ENCODE results near the gene BRD7.

Gene BRD7

DNA sequence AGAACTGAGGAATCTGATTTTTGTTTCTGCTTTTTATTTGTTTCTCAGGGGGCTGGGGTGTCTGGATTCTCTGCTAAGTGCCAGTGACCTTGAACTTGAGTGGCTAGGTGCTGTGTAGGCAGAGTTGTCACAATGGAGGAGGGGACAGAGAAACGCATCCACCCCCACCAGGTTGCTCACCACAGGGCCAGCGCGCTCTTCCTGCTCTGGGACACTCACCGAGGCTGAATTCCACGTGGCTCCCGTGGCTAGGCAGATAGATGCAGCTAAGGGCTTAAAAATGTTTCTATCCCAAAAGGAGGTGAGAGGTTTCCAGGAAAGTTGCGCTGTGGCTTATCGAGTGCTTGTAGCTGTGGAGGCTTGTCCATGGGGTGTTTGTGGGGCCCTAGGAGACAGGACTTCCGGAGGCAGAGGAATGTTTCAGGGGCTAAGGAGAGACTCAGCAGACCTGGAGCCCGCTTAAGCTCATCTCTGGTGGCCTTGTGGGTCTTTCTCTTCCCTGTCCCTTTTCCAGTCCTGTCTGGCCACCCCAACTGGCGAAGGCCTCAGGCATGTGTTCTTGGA lies 65.7 kb downstream of the BRD7 start:
- DNase-seq (ENCODE audit: low read depth): no peak

DNA sequence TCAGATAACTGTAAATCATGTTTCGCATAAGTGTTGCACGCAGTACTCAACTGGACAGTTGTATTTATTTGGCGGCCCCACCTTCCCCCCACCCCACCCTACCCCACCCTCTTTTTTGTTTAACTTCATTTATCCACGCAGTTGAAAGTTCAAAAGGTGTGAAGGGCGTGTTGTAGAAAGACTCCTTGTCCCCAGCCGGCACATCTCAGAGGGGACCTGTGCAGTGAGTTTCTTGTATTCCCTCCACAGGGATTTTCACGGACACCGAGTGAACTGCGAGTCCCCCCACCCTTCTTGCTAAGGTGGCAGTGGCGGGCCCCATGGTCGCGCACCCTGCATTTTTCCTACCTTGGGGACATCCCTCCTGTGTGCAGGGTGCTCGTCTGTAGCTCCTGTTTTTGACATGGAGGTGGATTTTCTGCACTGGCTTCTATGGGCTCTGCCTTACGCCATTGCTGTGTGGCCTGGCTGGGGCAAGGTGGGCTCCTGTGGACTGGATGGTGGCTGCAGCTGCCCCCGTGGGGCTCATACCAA lies 66.2 kb downstream of the BRD7 start:
- DNase-seq (ENCODE audit: low read depth): no peak

DNA sequence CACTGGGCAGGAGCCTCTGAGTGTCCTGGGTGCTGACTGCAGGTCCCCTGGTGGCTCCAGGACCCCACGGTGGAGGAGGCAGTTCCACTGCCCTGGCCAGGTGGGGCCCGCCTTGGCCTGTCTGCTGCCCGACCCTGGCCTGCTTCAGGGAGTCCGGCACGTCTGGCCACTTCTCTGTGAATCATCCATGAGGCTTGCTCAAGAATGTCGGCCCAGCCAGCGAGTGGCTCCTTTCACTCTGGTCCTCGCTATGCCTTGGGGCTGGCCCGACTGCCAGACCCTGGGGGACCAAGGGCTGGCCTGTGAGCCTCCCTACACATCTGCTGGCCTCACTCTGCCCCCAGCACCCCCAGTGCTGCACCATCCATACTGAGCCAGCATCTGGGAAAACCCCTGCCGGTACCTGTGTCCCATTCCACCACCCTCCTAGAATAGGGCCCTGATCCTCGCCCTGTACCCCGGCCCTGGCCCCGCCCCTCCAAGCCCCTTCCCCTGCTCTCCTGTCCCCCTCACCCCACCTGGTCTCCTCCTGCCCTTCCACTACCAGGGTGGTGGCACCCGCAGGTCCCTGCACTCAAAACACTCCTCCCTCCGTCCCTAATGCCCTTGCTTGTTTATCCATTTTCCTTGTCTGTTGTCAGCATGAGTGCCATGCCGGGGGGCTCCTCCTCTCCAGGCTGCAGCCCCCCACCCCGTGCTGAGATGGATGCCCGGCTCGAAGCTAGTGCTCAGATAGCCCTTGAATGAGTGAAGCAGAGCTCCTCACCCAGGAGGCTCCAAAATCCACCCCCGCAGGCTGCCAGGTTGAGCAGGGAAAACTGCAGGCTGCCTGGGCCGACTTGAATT lies 66.9 kb downstream of the BRD7 start:
- no peak for DNase-seq (ENCODE audit: low read depth)

DNA sequence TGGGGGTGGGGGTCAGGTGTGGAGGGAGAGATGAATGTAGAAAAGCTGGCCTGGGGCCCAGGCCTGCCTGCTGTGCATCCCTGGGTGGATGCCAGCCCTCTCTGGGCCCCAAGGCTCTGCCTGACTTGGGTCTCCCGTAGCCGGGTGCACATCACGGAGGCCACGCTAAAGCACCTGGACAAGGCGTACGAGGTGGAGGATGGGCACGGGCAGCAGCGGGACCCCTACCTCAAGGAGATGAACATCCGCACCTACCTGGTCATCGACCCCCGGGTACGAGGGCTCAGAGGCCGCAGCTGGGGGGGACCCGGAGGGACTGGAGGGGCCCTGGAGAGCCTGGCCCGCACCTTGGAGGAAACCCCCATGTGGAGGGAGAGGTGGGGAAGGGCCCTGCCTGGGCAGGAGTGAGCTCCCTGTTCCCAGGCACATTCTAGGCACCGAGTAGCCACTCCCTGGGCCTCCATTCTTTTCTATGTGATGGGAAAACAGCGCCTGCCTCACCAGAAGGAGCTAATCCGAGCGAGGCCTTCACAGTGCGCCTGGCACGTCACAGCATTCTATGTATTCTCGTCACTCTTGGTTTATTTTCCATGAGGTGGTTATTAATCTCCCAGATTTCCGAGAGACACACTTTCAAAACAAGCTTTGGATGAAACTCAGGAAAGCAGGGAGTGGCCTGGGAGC lies 67.7 kb downstream of the BRD7 start:
- no peak for DNase-seq (ENCODE audit: low read depth)

DNA sequence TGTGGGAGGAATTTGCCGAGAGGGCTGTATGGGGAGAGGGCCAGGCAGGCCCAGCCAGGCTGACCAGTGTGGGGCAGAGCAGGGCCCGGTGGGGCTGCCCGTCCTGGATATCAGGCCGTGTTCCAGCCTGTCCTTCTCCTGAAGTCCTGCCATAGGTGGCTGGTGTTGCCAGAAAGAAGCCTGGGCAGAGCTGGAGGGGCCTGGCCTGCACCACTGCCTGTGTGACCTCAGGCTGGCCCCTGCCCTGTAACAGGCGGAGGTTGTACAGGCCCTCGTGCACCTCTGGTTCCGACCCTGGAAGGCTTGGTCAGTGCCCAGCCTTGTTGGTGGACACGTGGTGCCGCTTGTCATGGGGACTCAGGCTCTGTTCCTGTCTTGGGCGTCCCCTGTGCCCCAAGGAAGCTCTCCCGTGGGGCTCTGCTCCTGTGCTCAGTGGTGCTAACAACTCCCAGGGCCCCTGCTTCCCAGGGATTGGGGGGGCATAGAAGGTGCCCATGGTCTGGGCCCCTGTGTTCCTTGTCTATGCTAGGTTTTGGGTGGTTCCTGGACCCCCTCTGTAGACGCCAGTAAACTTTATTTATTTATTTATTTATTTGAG lies 69.2 kb downstream of the BRD7 start:
- DNase-seq (ENCODE audit: low read depth): no peak

DNA sequence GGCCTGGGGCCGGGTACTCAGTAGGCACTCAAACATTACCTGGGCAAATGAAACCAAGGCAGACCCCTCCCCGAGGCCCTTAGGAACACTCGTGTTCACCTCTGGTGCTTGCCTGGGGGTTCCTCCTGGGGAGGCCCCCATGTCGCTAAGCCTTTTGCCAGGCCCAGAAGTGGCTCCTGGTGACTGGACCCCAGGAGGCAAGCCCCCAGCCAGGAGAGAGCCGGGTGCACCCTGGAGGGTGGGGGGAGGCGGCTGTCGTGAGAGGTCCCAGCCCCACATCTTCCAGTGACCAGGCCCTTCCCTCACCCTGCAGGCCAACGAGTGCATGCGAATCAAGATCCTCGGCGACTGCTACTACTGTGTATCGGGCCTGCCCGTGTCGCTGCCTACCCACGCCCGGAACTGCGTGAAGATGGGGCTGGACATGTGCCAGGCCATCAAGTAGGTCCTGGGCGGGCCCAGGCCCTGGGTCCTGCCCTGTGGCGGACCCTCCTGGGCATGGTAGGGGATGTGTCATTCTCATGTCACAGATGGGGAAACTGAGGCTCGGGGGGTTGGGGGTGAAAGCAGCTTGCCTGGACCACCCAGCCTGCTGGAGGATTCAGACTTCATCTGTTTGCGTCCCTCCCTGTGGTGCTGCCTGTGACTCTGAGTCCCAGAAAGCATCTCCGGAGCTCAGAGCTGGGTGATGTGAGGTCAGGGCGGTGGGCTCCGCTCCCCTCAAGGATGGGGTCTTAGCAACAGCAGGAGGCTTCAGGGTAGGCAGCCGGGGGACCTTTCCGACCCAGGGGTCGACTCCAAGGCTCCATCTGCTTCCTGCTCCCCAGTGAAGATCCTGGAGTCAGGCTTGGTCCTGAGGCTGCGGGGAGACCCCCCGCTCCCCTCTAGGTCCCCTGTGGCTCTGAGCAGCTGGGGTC lies 69.9 kb downstream of the BRD7 start:
- DNase-seq (ENCODE audit: low read depth): no peak

DNA sequence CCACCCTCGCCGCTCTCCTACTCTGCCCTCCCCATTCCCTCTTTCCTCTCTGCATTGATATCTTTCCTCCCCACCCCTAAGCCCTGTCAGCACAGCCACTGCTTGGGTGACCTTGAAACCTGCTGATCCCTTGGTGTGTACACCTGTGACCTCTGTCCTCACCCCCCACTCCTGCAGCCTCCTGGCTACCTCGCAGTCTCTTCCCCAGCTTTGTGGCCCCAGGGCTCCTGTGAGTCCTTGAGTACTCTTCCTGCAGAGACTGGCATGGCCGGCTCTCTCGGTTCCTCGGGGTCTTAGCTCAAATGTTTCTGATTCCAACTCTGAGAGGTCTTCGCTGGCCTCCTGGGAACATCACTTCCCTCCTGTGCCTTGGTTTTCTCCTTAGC lies 70.7 kb downstream of the BRD7 start:
- no peak for DNase-seq (ENCODE audit: low read depth)

DNA sequence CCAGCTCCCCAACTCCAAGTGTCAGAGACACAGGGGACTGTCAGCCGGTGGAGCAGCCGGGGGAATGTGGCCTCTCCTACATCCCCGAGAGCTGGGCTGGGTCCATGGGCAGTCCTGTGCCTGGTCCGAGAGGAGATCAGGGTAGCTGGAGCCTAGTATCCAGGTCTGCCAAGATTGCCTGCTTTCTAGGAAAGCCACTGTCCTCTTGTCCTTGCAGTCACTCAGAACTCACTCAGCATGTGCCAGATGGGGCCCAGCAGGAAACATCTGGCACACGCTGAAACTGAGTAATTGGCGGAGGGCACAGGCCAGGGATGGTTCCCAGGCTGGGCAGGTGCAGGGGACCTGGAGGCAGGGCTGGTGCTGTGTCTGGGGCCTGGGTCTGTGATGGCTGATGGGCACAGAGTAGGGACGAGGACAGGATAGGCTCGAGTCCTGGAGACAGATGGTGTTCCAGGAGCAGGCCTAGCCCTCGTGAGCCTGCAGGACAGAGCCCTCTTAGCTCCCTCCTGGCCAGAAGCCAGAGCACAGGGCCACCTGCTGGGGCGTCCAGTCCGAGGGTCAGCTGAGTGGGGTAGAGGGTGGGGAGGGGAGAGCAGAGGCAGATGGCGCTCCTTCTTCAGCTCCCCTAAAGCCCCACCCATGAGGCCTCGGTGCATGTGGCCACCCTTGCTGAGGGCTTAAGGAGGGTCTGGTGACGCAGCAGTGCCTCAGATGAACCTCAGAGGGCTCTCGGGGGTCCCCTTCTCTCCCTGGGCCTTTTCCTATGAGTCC lies 71.3 kb downstream of the BRD7 start:
- DNase-seq (ENCODE audit: low read depth): no peak

DNA sequence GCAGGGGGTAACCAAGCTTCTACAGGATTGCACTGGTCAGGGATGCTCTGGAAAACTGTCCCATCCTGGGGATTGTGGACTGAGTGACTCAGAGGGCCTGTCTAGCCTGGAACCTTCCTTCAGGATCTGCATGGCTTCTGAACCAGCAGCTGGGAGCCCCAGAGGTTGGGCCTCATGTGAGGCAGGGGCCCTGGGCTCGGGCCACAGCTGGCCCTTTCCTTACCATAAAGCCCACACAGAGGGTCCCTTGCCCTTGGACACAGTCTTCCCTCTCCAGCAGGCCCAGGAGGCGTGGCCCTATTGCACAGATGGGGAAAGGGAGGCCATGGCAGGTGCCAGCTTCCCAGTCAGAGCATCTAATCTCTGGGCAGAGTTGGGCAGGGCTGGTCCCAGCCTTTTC lies 72.0 kb downstream of the BRD7 start:
- no peak for DNase-seq (ENCODE audit: low read depth)

DNA sequence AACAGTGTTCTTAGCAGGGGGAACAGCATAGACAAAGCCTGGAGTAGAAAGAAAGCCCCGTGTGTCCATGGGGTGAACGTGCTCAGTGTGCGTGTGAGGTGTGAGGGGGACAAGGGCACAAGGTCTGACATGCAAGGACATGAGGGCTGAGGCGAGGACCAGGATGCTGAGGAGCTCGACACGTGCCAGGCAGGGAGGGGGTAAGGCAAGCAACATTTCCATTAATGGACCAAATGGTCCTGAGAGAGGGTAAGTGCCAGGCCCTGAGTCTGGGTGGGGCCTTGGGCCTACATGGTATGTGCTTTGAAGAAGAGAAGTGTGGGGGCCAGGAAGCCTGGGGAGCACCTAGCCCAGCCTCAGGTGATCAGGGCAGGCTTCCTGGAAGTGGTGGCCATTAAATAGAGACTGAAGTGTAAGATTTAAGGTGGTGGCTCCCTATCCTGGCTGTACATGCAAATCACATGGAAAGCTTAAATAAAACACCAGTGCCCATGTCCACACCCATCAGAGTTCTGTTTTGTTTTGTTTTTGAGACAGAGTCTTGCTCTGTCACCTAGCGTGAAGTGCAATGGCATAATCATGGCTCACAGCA lies 73.2 kb downstream of the BRD7 start:
- DNase-seq (ENCODE audit: low read depth): no peak

DNA sequence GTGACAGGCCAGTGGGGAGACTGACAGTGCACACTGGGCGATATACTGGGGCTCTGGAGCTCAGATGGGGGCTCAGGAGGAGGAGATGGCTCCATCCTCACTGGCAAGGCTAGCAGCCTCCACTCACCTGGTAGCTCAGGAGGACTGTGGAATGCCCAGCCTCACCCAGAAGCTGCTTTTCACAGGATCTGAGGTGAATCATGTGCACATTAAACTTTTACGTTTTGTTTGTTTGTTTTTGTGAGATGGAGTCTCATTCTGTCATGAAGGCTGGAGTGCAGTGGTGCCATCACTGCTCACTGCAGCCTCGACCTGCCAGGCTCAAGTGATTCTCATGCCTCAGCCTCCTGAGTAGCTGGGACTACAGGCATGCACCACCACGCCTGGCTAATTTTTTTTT lies 73.8 kb downstream of the BRD7 start:
- DNase-seq (ENCODE audit: low read depth): no peak

DNA sequence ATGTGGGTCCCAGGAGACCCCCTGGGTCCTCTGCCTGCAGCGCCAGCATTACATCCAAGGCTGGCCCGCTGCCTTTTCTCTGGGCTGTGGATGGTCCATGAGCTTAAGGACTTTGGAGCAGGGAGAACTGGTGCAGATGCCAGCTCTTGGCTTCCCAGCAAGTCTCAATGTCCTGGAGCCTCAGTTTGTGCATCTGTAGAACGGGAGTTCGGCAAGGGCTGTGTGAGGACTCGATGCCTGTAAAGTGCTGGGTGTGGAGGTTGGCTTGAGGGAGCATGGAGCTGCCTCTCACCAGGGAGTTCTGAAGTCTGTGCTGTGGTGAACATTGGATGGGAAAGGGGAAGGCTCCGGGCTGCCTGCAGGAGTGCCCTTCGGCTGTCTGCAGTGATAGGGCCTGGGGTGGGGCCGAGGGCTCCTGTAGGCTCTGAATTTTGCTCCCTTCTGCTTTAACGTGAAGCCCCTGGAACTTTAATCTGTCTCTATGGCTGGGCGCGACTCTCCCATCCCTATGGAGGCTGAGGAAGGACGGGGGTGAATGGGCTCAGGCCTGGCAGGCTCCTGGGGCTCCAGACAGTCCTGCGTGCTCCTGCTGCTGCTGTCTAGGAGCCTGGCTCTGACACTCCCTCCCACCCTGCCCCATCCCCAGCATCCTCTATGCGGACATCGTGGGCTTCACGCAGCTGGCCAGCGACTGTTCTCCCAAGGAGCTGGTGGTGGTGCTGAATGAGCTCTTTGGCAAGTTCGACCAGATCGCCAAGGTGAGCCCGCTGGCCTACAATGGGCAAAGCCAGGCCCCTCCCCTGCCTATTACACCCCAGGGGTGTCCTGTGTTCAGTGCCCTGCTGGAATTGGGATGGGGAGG lies 74.6 kb downstream of the BRD7 start:
- no peak for DNase-seq (ENCODE audit: low read depth)

DNA sequence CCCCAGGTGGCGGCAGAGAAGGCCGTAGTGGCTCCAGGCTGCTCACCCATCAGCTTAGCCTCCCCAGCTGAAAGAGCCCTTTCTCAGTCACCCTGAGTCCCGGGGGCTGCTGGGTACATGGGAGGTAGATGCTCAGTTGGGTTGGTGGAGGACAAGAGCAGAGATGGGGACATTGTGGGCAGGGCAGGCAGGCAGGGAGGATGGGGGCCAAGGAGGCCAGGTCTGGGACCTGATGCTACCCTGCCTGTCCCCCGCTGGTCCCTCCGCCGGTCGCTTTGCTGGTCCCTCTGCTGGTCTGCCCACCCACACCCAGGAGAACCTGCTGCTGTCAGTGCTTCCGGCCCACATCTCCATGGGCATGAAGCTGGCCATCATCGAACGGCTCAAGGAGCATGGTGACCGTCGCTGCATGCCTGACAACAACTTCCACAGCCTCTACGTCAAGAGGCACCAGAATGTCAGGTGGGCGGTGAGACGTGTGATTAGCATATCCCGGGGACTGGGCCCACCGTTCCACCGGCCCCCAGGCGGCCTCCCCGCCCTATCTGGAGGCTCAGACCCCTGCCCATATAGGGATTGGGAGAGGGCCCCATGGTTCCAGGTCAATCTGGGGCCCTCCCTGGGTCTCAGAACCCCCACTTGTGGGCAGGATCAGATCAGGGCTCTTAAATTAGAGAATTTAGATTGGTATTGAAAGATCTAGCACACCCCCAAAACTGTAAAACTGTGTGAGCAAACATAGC lies 75.6 kb downstream of the BRD7 start:
- no peak for DNase-seq (ENCODE audit: low read depth)

DNA sequence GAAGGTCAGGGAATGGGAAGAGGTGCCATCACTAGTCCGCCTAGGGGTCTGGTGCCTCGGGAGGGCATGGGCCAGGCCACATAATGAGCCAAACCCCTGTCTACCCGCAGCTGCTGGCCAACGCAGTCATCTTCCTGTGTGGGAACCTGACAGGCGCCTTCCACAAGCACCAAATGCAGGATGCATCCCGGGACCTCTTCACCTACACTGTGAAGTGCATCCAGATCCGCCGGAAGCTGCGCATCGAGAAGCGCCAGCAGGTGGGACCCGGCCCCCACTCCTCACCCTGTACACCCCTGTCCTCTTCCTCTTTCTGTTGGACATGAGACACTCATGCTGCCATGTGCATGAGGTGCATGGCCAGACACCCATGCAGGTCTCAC lies 76.2 kb downstream of the BRD7 start:
- DNase-seq (ENCODE audit: low read depth): no peak

DNA sequence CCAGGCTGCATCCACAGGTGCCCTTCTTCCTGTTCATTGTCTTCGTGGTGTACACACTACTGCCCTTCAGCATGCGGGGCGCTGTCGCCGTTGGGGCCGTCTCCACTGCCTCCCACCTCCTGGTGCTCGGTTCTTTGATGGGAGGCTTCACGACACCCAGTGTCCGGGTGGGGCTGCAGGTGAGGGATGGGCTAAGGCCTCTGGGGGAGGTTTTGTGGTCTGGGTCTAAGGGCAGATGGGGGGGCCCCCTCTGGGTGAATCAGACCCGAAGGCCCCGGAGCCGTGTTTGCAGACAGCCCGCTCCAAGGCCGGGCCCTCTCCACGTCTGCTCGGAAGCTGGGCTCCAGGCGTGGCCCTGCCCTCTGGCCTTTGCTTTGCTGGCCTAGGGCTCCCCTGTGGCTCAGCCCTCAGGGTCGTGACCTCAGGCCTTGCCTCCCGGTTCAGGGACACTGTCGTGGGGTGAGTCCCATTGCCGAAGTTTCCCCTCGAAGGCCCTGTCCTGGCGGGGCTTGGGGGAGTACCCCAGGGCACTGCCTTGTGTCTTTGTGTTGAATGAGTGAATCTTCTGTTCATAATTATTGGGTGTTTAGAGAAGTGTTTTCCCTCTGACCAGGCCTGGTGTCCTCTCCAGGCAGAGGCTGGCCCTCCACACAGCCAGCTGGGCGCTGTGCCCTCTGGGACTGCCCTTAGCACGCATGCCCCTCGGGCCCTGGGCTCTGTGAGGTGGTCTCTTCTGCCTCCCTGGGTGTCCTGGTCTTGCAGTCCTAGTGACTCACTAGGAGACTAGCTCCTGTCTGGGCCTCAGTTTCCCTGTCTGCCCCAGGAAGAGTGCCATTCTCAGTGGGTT lies 76.8 kb downstream of the BRD7 start:
- DNase-seq (ENCODE audit: low read depth): no peak

DNA sequence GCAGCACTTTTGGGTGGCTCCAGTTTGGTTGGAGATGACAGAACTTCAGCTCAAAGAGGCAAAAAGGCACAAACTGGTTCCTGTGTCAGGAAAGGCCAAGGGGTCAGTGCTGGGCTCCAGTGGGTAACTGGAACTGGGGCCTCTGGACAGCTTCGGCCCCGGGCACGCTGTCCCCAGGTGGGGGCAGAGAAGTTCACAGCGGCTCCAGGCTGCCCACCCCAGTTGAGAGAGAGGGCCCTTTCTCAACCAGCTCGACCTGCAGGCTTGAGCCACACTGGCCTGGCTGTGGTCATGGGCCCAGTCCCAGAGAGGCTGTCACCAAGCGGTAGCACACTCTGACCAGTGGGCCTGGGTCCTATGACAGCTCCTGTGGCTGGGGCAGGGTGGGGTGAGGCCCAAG lies 77.9 kb downstream of the BRD7 start:
- DNase-seq (ENCODE audit: low read depth): no peak

DNA sequence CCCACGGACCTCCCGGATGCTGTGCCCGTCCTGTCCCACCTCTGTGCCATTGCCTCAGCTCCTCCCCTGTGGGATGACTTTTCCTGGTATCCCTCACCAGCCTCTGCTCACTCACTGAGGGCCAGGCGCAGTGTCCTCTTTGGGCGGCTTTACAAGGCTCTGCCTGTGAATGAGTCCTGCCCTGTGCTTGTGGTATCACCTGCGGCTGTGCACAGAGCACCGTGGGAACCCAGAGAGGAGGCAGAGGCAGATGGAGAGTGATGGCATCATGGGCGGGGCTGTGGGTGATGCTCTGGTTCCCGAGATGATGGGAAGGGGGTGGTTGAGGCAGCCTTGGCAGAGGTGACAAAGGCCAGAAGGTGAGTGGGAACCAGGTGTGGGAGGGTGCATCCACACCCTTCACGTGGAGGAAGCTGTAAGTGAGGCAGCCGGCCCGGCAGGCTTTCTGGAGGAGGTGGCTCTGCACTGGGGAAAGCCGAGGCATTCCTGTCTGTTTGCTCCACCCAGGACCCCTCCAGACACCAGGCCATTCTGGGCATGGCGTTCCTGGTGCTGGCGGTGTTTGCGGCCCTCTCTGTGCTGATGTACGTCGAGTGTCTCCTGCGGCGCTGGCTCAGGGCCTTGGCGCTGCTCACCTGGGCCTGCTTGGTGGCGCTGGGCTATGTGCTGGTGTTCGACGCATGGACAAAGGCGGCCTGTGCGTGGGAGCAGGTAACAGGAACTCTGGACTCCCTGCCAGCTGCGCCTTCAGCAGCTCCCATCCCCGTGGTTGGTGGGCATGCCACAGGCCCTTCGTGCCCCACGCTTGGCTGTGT lies 78.6 kb downstream of the BRD7 start:
- DNase-seq (ENCODE audit: low read depth): no peak

Measured in stimulated activated CD8-positive, alpha-beta memory T cell treated with anti-CD3 and anti-CD28 coated beads, Interleukin-12 subunit alpha, Interleukin-12 subunit beta, amount 100 ng/mL, for 4 hours (primary cell).